NCI-H446 treated with DMSO at 0.1 percent for 48 hours (cell line): ENCODE results near the gene FGD2.
"Not testable (repeated sequence)": the region's sequence is repeated elsewhere in the genome, so short reads cannot be mapped to it uniquely, and the experiment has no call there.

Experiments used
- DNase-seq: peaks from one replicate; lab custom pipeline; 2025; lab: John Stamatoyannopoulos, UW

The FGD2 gene

GRCh38 chr6:37039958-37040357 is 34.5 kb downstream of the FGD2 start:
- DNase-seq, result no peak

DNA sequence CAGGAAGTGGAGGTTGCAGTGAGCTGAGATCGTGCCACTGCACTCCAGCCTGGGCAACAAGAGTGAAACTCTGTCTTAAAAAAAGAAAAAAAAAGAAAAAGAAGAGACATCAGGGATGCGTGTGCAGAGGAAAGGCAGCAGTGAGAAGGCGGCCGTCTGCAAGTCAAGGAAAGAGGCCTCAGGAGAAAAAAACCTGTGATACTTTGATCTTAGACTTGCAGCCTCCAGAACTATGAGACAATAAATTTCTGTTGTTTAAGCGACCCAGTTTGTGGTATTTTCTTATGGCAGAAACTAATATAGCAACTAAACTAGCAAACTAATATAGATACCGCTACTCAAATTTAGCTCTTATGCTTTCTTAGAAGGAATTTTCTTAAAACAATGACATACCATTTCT is 36.1 kb downstream of the FGD2 start:
- DNase-seq, result no peak

GRCh38 chr6:37042150-37042549 is 36.7 kb downstream of the FGD2 start:
- DNase-seq, result no peak

GRCh38 chr6:37043091-37043490 is 37.6 kb downstream of the FGD2 start:
- DNase-seq, result not testable (repeated sequence)

DNA sequence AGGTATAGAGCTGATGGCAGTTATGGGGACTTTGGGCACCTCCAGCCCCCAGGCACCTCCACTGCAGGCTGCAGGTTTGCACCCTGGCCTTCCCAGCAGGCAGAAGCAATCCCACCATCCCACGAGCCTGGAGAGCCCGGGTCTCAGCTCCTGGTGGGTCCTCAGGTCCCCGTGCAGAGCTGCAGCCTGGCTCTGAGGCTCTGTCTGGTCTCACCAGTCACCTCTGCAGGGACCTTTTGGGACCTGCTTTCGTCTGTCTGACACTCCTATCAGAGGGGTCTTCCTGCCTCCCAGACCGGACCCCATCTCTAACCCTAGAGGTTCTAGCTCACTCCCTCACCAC is 41.9 kb downstream of the FGD2 start:
- DNase-seq, result no peak

- DNase-seq, result no peak
Observed at GRCh38 chr6:37047689-37048402, 42.4 kb downstream of the FGD2 start.

DNA sequence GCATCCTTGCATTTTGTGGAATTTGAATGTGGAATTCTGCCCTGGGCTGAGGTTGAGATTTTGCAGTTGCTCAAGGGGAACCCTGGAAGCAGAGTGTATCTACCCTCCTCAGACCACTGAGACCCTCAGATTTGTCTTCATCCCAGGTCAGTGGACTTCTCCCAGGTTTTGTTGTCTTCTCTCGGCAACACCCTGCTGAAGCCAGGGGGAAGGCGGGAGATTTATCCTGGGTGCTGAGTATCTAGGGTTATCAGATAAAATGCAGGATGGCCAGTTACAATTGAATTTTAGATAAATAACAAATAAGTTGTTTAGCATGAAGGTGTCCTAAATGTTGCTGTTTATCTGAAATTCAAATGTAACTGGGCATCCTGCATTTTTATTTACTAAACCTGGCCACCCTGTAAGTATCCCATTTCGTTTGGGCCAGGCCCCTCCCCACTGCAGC is 43.0 kb downstream of the FGD2 start:
- no peak for DNase-seq

GRCh38 chr6:37048851-37049757 is 43.6 kb downstream of the FGD2 start:
- no peak for DNase-seq

GRCh38 chr6:37049758-37050044 is 44.2 kb downstream of the FGD2 start:
- DNase-seq, result no peak

- no peak for DNase-seq
Observed at GRCh38 chr6:37050045-37050853, 44.8 kb downstream of the FGD2 start.

DNA sequence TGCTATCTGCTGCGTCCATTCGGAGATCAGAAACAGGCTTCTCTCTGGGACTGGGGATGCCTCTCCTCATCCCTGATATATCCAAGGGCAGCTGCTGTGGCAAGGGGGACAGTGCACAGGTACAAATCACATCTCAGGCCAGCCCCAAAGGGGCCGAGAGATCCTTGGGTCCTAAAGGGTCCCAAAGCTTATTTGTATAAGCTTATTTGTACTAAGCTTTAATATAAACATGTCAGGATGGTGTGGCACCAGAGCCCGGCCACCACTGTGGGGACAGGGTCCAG is 45.3 kb downstream of the FGD2 start:
- no peak for DNase-seq

GRCh38 chr6:37051138-37052026 is 45.9 kb downstream of the FGD2 start:
- DNase-seq, result peak; percentile 28

GRCh38 chr6:37052027-37052628 is 46.7 kb downstream of the FGD2 start:
- no peak for DNase-seq

GRCh38 chr6:37053683-37054082 is 48.2 kb downstream of the FGD2 start:
- DNase-seq, result no peak

GRCh38 chr6:37054171-37054570 is 48.7 kb downstream of the FGD2 start:
- no peak for DNase-seq

DNA sequence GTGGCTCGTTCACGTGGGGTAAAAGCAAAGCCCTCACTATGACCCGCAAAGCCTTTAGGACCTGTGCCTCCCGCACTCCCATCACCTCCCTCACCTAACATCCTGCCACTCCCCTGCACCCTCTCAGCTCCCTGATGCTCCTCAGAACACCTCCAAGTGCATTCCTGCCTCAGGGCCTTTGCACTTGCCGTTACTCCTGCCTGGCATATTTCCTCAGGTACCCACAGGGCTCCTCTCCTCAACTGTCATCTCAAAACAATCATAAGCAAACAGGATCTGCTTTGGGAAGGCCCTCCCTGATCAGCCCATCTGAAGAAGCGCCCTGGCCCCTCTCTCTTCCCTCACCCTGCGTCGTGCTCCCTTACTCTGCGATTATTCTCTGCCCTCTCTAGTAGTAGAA is 49.1 kb downstream of the FGD2 start:
- no peak for DNase-seq

DNA sequence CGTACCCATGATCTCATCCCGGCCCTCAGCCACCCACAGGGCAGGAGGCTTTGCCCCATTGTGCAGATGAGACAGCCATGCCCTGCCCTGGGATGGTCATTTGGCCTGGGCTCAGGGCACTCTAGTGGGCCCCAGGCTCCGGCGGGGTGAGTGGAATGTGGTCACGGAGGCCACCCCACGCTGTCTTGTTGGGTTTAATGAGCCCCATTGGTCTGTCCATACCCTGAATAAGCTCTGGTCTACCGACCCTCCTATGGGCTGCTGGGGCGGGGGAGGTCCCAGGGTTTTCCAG is 50.6 kb downstream of the FGD2 start:
- DNase-seq, result no peak

- no peak for DNase-seq
Observed at GRCh38 chr6:37056439-37057127, 51.1 kb downstream of the FGD2 start.

DNA sequence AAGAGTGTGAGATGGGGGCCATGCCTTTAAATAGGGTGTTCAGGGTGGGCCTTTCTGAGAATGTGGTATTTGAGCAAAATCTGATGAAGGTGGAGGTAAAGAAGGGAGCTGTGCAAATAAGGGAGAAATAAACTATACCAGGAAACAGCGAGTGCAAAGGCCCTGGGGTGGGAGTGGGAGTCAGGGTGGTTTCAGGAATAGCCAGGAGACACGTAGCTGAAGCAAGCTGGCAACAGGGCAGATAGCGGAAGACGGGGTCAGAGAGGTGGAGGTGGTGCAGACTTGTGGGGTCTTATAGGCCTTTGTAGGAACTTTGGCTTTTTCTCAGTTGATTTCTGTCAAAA is 51.6 kb downstream of the FGD2 start:
- DNase-seq, result no peak

DNA sequence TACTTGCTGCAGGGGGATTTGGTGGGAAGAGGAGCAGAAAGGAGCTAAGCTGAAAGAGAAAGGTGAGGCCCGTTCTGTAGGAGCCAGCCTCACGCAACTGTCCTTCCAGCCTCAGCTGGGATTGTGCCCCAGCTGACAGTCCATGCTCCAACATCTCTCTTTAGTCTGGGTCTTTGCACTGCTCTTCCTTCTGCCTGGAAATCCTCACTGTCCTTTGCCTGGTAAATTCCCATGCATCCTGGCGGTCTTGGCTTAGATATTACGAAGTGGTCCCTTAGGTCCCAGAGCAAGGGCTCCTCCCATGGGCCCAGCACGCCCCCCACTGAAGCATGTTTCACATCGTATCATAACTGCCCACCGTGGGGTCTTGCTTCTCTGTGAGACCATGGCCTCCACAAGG is 52.2 kb downstream of the FGD2 start:
- DNase-seq, result no peak

GRCh38 chr6:37058084-37058586 is 52.7 kb downstream of the FGD2 start:
- DNase-seq, result no peak
